Thyroid gland (tissue), 4 donors: ENCODE results near the gene MAST4. TPM values are rescaled to one million over a fixed set of nuclear protein-coding genes. Genes with fewer than 3 reads are reported as not detected.

ENCODE experiments used
- DNase-seq, 2 donors: peaks; one replicate each; pipeline ENCODE4 v3.0.0-alpha.2; 2019
- H3K27ac ChIP-seq, 3 donors: fragments of 200-600 bp; sonication (generic); 1 replicate in 2 of 3; 2 replicates in 1 of 3; pipeline ENCODE4 v1.5.1; 2016 to 2019; ENCODE audit warnings: mild to moderate bottlenecking in 1 of 3, moderate library complexity in 1 of 3
- H3K27me3 ChIP-seq: fragments of 200-600 bp; sonication (generic); one replicate; pipeline ENCODE4 v1.5.1; 2019
- H3K36me3 ChIP-seq, 2 donors: fragments of 200-600 bp; sonication (generic); one replicate each; pipeline ENCODE4 v1.5.1; 2016 to 2019
- H3K4me1 ChIP-seq, 2 donors: fragments of 200-600 bp; sonication (generic); one replicate each; pipeline ENCODE4 v1.5.1; 2017 to 2019
- H3K4me3 ChIP-seq, 3 donors: fragments of 200-600 bp; sonication (generic); replicated peaks in 1 of 3; 1 replicate in 2 of 3; 2 replicates in 1 of 3; pipeline ENCODE4 v1.5.1; 2016; ENCODE audit warnings: mild to moderate bottlenecking in 1 of 3
- H3K9me3 ChIP-seq: fragments of 200-600 bp; sonication (generic); one replicate; pipeline ENCODE4 v1.5.1; 2017
- CTCF ChIP-seq, 6 experiments: fragments of 200-600 bp in 3 of 6; fragments of 450-650 bp in 3 of 6; sonication (generic) in 3 of 6; IDR thresholded peaks; one replicate each; pipeline ENCODE4 v1.5.1; 2016 to 2019; ENCODE audit warnings: antibody characterized with exemption in 6 of 6, mild to moderate bottlenecking in 2 of 6, inconsistent platforms in 1 of 6, moderate library complexity in 1 of 6
- POLR2A ChIP-seq, 2 donors: fragments of 450-650 bp; IDR thresholded peaks; one replicate each; pipeline ENCODE4 v1.6.1; 2017; ENCODE audit warnings: antibody characterized with exemption in 2 of 2, mild to moderate bottlenecking in 2 of 2, moderate library complexity in 1 of 2
- WGBS, 2 donors: methylation state at CpG; one replicate each; pipeline ENCODE4 v1.1.5; 2017; 5-methylcytosine and 5-hydroxymethylcytosine counted together
- intact Hi-C: fragments of 100-400 bp; cut with DNase I; formaldehyde crosslinking; loops from one replicate; pipeline ENCODE4 v1.15.1; 2023
- total RNA-seq, 4 donors: library from RNA; depleted of rRNA; stranded (reverse); fragments of >200 nt; gene quantifications; one replicate each; pipeline ENCODE4 v1.2.3, GENCODE V29; 2016

MAST4 gene
- total RNA-seq, 4 donors from 2014 or later = 20.2 to 38.3 (median 24.4) TPM

GRCh38 chr5:66994790-66995189 is 398.6 kb downstream of the MAST4 start:
- intact Hi-C loops = loop anchor here (10.0 kb wide), 1 partner anchor 150 kb away; no protein-coding TSS in a partner anchor
- TF ChIP-seq CTCF (IDR thresholded peaks at IDR 0.05) = no peak
- DNase-seq = no peak
- Histone ChIP-seq H3K4me1 (peaks cover 0 to 9% of the 10 kb centered on the region in 2 donors), H3K27ac (no peak overlapping the region), H3K36me3 (no peaks in the 10 kb centered on the region), H3K4me3 (no peak overlapping the region), H3K27me3 (no peaks in the 10 kb centered on the region), H3K9me3 (no peaks in the 10 kb centered on the region)
- 85 to 87% methylated on average over 2 of the region's 2 CpGs for WGBS, 2 donors

GRCh38 chr5:67000794-67001475 is 404.7 kb downstream of the MAST4 start:
- Histone ChIP-seq H3K27me3 (no peaks in the 10 kb centered on the region), H3K36me3 (no peaks in the 10 kb centered on the region), H3K27ac (no peak overlapping the region), H3K9me3 (no peaks in the 10 kb centered on the region), H3K4me3 (no peak overlapping the region), H3K4me1 (peaks cover 21 to 23% of the 10 kb centered on the region in 2 donors)
- no peak for DNase-seq
- intact Hi-C loops = loop anchor here (10.0 kb wide), 1 partner anchor 94 kb away; no protein-coding TSS in a partner anchor
- TF ChIP-seq CTCF (IDR thresholded peaks at IDR 0.05) (no peak), POLR2A (IDR thresholded peaks at IDR 0.05) (no peak)
- 93 to 95% methylated on average over 3 of the region's 3 CpGs for WGBS, 2 donors

- peak overlapping the region; percentile 69 to 87 (median 84) for H3K27ac ChIP-seq
- H3K36me3 ChIP-seq = no peaks in the 10 kb centered on the region
- TF ChIP-seq POLR2A (IDR thresholded peaks at IDR 0.05) (no peak), CTCF (IDR thresholded peaks at IDR 0.05) (no peak)
- H3K27me3 ChIP-seq = no peaks in the 10 kb centered on the region
- WGBS, 2 donors = 58 to 60% methylated on average over 6 of the region's 6 CpGs
- peak in 1 of 2 donors; percentile 7 for DNase-seq
- peak overlapping the region in 2 of 3 donors; percentile 16 to 29 for H3K4me3 ChIP-seq
- intact Hi-C loops = loop anchor here (10.0 kb wide), 1 partner anchor 92 kb away; no protein-coding TSS in a partner anchor
- no peaks in the 10 kb centered on the region for H3K9me3 ChIP-seq
- peaks cover 28 to 45% of the 10 kb centered on the region in 2 donors for H3K4me1 ChIP-seq
These were observed 406.9 kb downstream of the MAST4 start for GRCh38 chr5:67002832-67003684.

GRCh38 chr5:67003685-67003934 is 407.4 kb downstream of the MAST4 start:
- DNase-seq = no peak
- Histone ChIP-seq H3K27ac (peak overlapping the region; percentile 69 to 87 (median 84)), H3K4me3 (peak overlapping the region; percentile 16 to 29 (median 29)), H3K27me3 (no peaks in the 10 kb centered on the region), H3K4me1 (peaks cover 28 to 47% of the 10 kb centered on the region in 2 donors), H3K9me3 (no peaks in the 10 kb centered on the region), H3K36me3 (no peaks in the 10 kb centered on the region)
- TF ChIP-seq CTCF (IDR thresholded peaks at IDR 0.05) (no peak), POLR2A (IDR thresholded peaks at IDR 0.05) (no peak)
- 3 to 5% methylated on average over 4 of the region's 4 CpGs for WGBS, 2 donors
- intact Hi-C loops = loop anchor here (10.0 kb wide), 1 partner anchor 91 kb away; no protein-coding TSS in a partner anchor
